Measurements from ENCODE around the gene SGSH.

- TF ChIP-seq EZH2 (IDR thresholded peaks at IDR 0.05; ENCODE audit: insufficient read depth, poor library complexity, severe bottlenecking) (no peak), EZH2phosphoT487 (IDR thresholded peaks at IDR 0.05; ENCODE audit: insufficient read depth, low read depth) (no peak)
Measured at GRCh38 chr17:80265205-80266068, 45.3 kb upstream of the SGSH start.

All from GM23248 (cell line).